Activated CD8-positive, alpha-beta memory T cell treated with anti-CD3 and anti-CD28 coated beads for 36 hours (primary cell): ENCODE data around the gene HLCS. TPM values are rescaled to one million over a fixed set of nuclear protein-coding genes. Genes with fewer than 3 reads are reported as not detected.

Experiments used
- CTCF ChIA-PET: fragments of 350-600 bp; sonication (Branson Sonifier 250); formaldehyde crosslinking; loops from one replicate; lab custom pipeline; 2021; ENCODE audit warnings: antibody characterized with exemption; lab: Charles Lee
- POLR2A ChIA-PET: fragments of 350-600 bp; sonication (Branson Sonifier 250); formaldehyde crosslinking; loops from one replicate; lab custom pipeline; 2021; ENCODE audit warnings: antibody characterized with exemption; lab: Charles Lee
- total RNA-seq, 2 experiments: library from RNA; stranded (reverse); gene quantifications; one replicate each; pipeline ENCODE4 v1.2.3, GENCODE V29; 2021

HLCS gene
- total RNA-seq, 2 experiments from 2014 or later = 14.7 to 14.8 TPM

DNA sequence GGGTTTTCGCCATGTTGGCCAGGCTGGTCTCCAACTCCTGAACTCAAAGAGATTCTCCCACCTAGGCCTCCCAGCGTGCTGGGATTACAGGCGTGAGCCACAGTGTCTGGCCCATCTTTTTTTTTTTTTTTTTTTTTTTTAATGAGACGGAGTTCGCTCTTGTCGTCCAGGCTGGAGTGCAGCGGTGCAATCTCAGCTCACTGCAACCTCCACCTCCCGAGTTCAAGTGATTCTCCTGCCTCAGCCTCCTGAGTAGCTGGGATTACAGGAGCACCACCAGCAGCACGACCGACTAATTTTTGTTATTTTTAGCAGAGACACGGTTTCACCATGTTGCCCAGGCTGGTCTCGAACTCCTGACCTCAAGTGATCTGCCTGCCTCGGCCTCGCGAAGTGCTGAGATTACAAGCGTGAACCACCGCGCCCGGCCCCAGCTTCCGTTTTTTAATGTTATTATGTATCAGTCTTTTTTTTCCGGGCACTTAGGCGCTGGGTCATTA, 22.8 kb upstream of the HLCS start:
- ChIA-PET POLR2A (interaction anchor here (0.6 to 0.7 kb wide), 2 partner anchors 31 to 249 kb away, joined by 4 to 12 read pairs; no protein-coding TSS in a partner anchor), CTCF (interaction anchor here (0.5 to 2.9 kb wide), 11 partner anchors 12 to 186 kb away, joined by 3 to 24 read pairs (median 4); no protein-coding TSS in a partner anchor)

DNA sequence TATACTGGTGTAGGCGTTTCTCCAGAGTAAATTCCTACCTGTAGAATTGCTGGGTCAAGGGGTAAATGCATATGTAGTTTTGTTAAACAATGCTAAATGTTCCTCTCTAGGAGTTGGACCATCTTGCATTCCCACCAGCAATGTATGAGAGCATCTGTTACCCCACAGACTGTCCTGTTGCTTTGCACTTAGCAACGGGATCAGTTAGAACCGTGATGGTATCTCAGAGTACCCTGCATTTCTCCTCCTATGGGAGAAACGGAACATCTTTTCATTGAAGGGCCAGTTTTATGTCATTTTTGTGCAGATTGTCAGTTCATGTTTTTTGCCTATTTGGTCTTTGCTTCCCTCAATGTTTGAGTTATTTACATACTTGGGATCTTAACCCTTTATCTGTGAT, 22.1 kb upstream of the HLCS start:
- POLR2A ChIA-PET = no interaction called here
- CTCF ChIA-PET = interaction anchor here (0.7 to 2.9 kb wide), 4 partner anchors 11 to 184 kb away, joined by 3 to 23 read pairs (median 5); no protein-coding TSS in a partner anchor

DNA sequence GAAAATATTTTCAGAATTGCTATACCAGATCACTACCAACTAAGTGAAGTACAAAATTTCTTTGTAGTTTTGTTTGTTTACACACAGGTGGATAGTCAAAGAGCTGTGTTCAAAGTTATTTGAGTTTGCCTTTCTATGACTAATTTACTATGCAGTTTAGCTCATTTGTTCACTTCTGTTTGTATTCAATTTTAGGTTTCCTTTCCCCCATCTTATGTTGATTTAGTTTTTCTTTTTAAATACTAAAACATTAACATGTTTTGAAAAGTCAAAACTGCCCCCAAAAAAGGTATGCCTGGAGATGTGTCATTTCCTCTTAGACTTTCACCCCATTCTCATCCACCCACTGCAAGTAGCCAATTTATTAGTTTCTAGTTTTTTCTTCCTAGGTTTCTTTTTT, 21.4 kb upstream of the HLCS start:
- ChIA-PET POLR2A (interaction anchor here (0.6 kb wide), 1 partner anchor 19 kb away, joined by 3 read pairs; the partner anchor contains the start of gene RIPPLY3), CTCF (no interaction called here)

DNA sequence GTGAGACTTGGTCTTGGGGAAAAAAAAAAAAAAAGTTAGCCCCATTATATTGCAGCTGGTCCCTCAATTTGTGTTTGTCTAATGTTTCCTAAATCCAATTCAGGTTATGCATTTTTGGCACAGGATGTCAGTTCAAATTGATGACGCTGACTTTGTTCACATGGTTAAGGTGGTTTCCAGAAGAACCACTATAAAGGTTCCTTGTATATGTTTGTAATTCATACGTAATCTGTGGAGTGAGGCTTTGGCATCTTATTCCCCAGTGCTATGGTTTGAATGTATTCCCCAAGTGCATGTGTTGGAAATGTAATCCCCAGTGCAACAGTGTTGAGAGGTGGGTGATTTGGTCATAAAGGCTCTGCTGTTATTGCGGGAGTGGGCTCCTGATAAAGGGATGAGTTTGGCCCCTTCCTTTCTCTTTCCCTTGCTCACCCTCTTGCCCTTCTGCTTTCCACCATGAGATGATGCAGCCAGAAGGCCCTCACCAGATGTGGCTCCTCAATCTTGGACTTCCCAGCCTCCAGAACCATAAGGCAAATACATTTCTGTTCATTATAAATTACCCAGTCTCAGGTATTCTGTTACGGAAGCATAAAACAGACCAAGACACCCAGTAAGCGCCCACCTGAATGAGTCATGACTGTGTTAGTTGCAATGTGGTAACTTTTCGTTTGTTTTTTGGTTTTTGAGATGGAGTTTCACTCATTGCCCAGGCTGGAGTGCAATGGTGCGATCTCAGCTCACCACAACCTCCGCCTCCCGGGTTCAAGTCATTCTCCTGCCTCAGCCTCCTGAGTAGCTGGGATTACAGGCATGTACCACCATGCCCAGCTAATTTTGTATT, 19.5 kb upstream of the HLCS start:
- ChIA-PET CTCF (no interaction called here), POLR2A (no interaction called here)

DNA sequence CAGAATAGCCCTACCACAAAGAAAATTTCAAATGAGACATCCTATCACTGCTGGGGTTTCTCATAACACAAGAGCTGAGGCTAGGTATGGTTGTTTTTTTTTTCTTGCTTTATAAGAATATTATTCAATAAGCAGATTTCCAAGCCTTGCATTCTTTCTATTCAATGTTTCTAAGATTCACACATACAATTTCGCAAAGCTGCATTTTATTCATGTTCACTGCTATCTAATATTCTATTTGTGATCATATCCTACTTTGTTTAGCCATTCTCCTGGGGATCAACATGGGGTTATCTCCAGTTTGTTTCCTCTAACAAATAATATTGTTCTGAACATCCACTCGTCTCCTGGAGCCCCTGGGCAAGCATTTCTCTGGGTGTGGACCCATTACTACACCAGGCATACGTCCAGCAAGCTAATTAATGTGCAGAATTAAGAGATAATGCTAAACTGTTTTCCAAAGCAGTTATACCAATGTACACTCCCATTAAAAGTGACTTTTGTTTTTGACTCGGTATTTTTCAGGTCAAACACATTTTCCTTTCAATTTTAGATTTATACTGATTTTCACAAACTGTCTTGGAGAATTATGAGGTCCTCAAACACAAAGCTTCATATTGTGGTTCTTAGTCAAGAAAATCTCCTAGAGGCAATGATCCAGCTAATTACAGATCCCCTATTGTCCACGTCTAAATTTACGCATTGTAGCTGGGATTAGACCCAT, 15.7 kb upstream of the HLCS start:
- CTCF ChIA-PET = no interaction called here
- POLR2A ChIA-PET = no interaction called here

DNA sequence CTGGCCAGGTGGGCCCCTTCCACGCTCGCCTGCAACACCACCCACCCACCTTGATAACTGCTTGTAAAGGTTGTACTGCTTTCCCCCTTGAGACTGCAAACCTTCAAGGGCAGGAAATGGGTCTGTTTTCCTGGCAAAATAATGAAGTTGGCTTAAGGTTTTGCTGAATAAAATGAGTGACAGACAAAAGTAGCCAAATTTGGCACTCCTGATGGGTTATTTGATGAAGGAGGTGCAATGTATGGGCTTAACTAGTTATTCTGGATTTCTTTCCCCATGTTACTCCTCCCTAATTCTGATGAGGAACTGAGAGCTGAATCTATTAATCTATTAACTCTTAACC, 14.6 kb upstream of the HLCS start:
- ChIA-PET CTCF (no interaction called here), POLR2A (no interaction called here)

DNA sequence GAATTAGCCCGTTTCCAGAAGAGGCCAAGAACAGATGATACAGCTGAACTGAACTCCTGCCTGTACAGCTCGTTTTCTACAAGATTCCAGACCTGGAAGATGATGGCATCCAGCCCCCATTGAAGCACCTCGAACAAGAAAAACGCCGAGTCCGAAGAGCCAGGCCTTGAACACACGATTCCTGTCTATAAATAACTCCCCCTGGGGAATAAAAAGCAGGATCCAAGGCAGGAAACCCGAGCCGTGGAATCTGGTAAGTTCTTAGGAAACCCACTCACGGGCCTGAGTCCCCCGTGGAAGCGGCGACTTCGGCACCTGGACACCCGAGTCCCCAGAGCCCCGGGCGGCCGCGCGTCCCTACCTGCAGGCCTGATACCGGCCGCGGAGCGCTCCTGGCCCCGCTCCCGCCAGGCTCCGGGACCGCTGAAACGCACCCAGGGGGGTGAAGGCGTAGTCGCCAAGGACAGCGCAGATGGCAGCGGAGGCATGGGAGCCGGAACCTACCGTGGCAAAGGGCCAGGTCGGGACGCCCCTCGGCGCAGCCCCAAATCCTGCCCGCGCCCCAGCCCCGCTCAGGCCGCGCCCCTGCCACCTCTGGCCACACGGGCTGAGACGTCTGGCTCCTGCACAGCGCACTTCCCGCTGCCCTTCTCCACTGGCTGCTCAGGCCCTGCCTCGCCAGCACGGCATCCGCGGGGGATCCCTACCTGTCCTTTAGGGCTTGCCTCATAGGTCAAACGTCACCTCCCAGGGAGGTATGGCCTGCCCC, 14.0 kb upstream of the HLCS start:
- CTCF ChIA-PET = interaction anchor here (0.8 kb wide), 1 partner anchor 31 kb away, joined by 4 read pairs; no protein-coding TSS in a partner anchor
- POLR2A ChIA-PET = no interaction called here

DNA sequence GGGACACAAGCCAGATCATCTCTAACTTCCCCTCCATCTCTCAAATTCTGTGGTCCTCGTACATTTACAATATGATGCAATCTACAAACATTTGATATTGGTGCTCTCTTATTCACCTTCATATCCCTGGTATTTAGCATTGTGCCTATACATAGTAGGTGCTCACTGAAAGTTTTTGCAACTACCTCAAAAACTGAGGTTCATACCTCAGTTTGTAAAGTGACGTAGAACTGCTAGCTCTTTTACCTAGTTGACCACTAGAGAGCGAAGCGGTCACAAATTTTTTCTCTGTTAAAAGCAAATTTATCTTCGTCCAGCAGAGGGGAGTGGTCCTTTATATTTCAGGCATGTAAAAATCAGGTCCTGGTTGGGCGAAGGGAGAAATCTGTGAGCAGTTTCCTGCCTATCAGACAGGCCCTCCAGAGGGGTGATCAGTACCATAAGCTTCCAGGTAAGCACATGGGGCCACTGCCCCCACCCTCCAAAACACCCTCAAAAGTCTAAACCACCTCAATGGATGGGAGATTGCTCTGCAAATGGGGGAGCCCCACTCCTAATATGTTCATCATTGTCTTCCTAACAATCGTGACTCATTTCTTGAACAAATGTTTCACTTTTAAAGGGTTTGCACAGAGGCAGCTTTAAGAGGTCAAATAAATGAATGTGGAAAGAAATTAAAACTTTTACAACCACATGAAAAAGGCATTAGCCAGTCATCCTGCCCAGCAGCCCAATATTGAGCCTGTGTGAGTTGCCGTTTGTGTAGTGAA, 10.6 kb upstream of the HLCS start:
- POLR2A ChIA-PET = interaction anchor here (1.0 kb wide), 1 partner anchor 10 kb away, joined by 3 read pairs; the partner anchor contains the start of gene HLCS
- CTCF ChIA-PET = interaction anchor here (1.0 to 2.2 kb wide), 4 partner anchors 11 to 107 kb away, joined by 3 to 23 read pairs (median 7); partner anchors contain the start of gene HLCS

DNA sequence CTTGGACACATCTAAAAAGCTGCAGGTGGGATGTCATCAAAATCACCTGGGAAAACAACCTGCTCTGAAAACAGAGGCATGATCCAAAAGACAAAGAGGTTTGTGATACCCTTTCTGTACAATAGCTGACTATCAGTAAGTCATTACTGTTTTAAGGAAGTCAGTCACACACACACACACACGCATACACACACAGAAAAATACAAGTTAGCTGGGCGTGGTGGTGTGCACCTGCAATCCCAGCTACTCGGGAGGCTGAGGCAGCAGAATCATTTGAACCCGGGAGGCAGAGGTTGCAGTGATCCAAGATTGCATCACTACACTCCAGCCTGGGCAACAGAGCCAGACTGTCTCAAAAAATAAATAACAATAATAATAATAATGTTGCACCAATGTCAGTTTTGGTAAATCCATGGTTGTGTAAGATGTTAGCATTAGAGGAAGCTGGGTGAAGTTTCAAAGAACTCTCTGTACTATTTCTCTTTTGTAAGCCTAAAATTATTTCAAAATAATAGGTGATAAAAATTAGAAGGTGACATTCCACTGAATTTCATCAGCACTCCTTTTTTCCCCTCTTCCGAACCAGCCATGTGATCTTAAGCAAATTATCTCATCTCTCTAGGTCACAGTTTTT, 9.9 kb upstream of the HLCS start:
- POLR2A ChIA-PET = interaction anchor here (1.0 kb wide), 1 partner anchor 10 kb away, joined by 3 read pairs; the partner anchor contains the start of gene HLCS

DNA sequence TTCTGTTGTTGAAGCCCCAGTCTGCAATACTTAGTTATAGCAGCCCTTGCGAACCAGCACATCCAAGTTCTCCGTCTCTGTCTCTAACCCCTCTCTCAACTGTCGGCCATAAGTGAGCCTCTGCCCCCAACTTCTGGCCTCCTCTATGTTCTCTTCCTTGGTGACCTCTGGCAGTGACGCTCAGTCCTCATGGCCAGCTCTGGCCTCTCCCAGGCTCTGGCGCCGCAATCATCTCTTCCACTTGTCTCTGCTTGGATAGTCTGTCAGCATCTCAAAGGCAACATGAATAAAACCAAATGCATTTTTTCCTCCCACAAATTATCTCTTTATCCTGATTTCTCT, 8.4 kb upstream of the HLCS start:
- CTCF ChIA-PET = interaction anchor here (1.8 kb wide), 1 partner anchor 35 kb away, joined by 5 read pairs; no protein-coding TSS in a partner anchor

More for the DNA sequence above, 9.9 kb upstream of the HLCS start:
- CTCF ChIA-PET = interaction anchor here (1.0 to 2.2 kb wide), 4 partner anchors 10 to 108 kb away, joined by 3 to 23 read pairs (median 7); partner anchors contain the start of gene HLCS

DNA sequence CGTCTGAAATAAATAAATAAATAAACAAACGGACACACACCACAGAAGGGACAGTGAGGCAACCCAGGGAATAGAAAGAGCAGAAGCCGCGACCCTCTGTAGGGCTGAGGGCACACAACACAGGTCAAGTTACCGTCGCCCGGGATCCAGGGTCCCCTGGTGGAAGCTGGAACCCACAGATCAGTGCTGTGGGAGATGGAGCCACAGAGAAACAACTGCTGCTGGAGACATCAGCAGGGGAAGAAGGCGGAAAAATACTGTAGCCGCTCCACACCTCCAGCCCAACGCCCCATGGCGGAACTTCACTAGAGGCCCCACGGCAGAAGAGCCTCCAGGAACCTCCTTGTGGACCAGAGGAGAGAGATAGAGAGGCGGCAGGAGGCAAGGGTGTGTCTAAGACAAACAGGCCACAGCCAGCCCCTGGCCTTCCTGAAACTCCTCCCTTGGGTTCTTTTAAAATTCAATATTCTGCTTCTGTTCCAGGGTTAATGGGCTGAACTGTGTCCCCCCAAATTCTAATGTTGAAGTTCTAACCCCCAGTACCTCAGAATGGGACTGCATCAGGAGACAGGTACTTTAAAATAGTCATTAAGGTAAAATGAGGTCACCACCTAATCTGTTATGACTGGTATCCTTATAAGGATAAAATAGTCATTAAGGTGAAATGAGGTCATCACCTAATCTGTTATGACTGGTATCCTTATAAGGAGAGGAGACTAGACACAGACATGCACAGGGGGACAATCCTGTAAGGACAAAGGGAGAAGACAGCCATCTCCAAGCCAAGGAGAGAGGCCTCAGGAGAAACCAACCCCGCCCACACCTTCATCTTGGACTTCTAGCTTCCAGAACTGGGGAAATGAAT, 7.7 kb upstream of the HLCS start:
- ChIA-PET POLR2A (no interaction called here), CTCF (interaction anchor here (1.8 kb wide), 1 partner anchor 36 kb away, joined by 5 read pairs; no protein-coding TSS in a partner anchor)

More for the DNA sequence above, 8.4 kb upstream of the HLCS start:
- POLR2A ChIA-PET = no interaction called here

DNA sequence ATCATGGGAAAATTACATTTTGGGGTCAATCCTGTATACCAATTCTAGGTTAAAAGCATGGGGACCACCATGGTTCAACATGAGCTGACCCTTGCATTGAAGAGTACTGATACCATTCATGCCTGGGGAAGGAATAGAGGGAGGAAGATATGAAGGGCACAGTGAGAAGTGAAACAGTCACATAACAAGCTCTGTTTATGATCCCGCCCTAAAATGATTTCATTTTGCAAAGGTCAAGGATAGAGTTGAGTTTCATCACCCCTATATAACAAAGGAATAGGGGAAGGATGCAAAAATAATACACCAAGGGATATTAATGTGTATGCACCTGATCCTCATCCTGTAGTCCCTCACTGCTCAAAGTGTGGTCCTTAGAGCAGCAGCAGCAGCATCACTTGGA, 2.5 kb upstream of the HLCS start:
- ChIA-PET CTCF (no interaction called here), POLR2A (no interaction called here)

DNA sequence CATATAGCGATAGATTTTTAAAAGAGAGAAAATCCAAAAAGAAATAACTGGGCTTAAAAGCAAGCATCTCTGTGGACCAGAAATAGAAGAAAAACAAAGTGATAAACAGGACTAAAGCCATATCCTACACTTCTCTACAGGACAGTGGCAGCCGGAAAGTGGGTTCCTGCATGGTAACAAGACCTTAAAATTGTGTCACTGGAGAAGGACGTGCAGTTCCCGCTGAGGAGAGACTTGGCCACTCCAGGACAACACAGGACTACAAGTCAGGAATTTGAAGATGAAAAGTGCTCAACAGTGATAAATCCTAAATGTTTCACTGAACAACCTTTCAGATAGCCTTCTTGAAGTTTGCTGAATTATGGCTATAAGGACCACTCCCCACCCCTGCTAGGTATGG, 1.9 kb upstream of the HLCS start:
- CTCF ChIA-PET = no interaction called here

DNA sequence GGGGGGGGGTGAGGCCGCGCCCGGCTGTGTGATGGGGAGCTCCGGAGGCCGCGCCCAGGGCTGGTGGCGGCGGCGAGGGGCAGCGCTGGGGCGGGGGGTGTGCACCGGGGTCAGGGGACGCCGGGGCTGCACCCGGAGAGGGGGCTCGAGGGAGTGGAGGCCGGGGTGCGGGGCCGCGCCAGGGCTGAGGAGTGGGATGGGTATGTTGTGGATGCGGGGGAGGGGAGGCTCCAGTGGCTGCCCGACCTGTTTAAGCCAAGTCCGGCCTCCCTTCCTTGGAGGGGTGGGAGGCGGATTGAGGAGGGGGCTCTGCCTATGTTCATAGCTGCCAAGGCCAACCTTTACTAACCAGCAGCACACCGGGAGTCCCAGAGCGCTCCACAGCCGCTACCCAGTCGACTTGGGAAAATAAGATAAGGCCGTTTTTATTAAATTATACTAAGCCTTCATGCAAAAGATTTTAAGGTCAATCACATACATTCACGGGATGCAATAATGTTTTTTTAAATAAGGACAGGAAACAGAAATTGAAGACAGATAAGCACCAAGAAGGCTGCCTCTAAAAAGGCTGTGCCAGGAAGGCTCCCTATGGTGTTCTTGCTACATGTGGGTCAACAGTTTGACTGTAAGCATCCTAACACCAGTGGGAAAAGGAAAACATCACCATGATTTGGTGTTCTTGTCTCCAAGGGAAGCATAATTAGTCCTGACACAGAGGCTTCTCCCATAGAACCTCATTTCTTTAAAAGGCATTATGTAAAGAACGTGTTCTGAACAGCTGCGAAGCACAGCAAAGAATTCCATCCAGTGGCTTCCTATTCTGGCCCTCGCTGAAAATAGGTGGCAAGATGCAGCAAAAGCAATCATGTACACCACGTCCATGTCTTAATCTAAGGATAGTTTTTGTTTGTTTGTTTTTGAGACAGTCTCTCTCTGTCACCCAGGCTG, 626 bp upstream of the HLCS start:
- ChIA-PET CTCF (interaction anchor here (1.5 kb wide), 1 partner anchor 9 kb away, joined by 5 read pairs; no protein-coding TSS in a partner anchor), POLR2A (interaction anchor here (0.9 to 1.0 kb wide), 3 partner anchors 9 to 104 kb away, joined by 3 to 5 read pairs (median 3); no protein-coding TSS in a partner anchor)

More for the DNA sequence above, 1.9 kb upstream of the HLCS start:
- POLR2A ChIA-PET = no interaction called here

DNA sequence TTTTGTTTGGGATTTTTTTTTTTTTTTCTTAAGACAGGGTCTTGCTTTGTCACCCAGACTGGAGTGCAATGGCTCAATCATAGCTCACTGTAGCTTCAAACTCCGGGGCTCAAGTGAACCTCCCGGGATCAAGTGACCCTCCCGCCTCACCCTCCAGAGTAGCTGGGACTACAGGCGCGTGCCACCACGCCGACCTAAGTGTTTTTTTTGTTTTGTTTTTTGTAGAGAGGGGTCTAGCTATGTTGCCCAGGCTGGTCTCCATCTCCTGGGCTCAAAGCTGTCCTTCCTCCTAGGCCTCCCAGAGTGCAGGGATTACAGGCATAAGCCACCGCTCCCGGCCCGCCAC, 776 bp downstream of the HLCS start:
- ChIA-PET CTCF (interaction anchor here (0.7 to 1.5 kb wide), 3 partner anchors 11 to 44 kb away, joined by 3 to 5 read pairs (median 4); no protein-coding TSS in a partner anchor), POLR2A (interaction anchor here (0.6 to 0.7 kb wide), 4 partner anchors 25 to 598 kb away, joined by 3 to 5 read pairs (median 3); no protein-coding TSS in a partner anchor)
